ENCODE results near the gene RXRA. TPM values are rescaled to one million over a fixed set of nuclear protein-coding genes. Genes with fewer than 3 reads are reported as not detected.
A peak's percentile ranks its signal among the peaks of the same experiment; 100 is the strongest.

RXRA gene
- total and polyA plus RNA-seq, 10 of the 15 experiments (the other 5 are each of a cell fraction or from before 2014, with no cell fraction given), result 0.89 to 36.8 (median 11.1) TPM

DNA sequence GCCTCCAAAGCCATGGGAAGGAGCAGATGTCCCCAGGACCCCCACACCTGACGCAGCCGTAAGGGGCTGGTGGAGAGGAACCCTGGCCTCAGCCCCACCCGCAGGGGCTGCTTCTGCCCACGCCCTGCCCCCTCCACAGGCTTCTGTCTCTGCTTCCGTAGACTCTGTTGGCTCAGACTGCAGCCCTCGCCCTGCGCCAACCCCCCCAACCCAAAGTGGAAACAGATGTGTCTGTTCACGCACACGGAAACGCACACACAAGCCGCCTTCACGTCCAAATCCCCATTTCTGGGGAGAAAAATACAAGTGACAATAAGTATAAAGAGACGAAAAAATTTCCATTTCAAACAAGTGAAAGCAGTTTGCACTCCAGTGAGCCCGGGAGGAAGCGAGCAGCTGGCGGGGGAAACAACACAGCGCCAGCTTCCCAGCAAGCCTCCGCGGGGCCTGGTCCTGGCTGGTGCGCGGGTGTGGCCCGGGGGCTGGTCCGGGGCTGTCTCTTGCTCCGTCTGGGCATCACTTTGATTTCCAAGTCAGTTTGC lies 32.6 kb upstream of the RXRA start:
- no peaks in the 10 kb centered on the region for H3K36me3 ChIP-seq (ENCODE audit: control insufficient read depth in 2 of 2, insufficient read depth in 2 of 2, low read length in 1 of 2)
- H2AFZ ChIP-seq (ENCODE audit: control insufficient read depth, low read depth, low read length), result no peak overlapping the region
- no peak overlapping the region for H3K27ac ChIP-seq (ENCODE audit: control insufficient read depth, insufficient read depth)
- CTCF ChIA-PET, result no interaction called here
- SMC1A ChIA-PET (ENCODE audit: uncharacterized antibody, unreplicated experiment), result no interaction called here
- POLR2A ChIA-PET, result no interaction called here
- RAD21 ChIA-PET (ENCODE audit: unreplicated experiment), result no interaction called here
- H3K4me2 ChIP-seq (ENCODE audit: control insufficient read depth, insufficient read depth), result no peak overlapping the region
- no peaks in the 10 kb centered on the region for H3K4me1 ChIP-seq (ENCODE audit: control insufficient read depth, insufficient read depth, low read length)
- no peaks in the 10 kb centered on the region; a peak in 1 of 4 replicates for H3K27me3 ChIP-seq (replicated peaks in 1 of 2; ENCODE audit: control insufficient read depth in 2 of 2, insufficient read depth in 2 of 2, low read length in 1 of 2)
- H3K4me3 ChIP-seq, result no peak overlapping the region
- DNase-seq (ENCODE audit: low read depth, low spot score), result no peak
- intact Hi-C loops (cut with micrococcal nuclease; ENCODE audit: unreplicated experiment) (loop anchor here (2.0 kb wide), 1 partner anchor 49 kb away; no protein-coding TSS in a partner anchor), in situ Hi-C loops (cut with MboI) (no loop called here)
- WGBS (ENCODE audit: insufficient coverage, insufficient replicate concordance, low lambda C conversion rate, missing lambda C conversion rate), result 10% methylated on average over 24 of the region's 24 CpGs
- no peak for ATAC-seq
- FAIRE-seq, result no peak
- H3K9ac ChIP-seq (ENCODE audit: control insufficient read depth, insufficient read depth, low read length), result no peak overlapping the region
- H3K79me2 ChIP-seq (ENCODE audit: control insufficient read depth, insufficient read depth, low read length), result no peaks in the 10 kb centered on the region
- no peaks in the 10 kb centered on the region for H3K9me3 ChIP-seq (replicated peaks; ENCODE audit: control insufficient read depth, insufficient read depth, low read length)
- no peaks in the 10 kb centered on the region for H4K20me1 ChIP-seq (ENCODE audit: control insufficient read depth, insufficient read depth)
- BruUV-seq (replicated peaks), result no TSS peak
- 0 out of 2 replicates have a peak, but pooled peaks have one; percentile 3 for TF ChIP-seq SPI1 (IDR thresholded peaks at IDR 0.05; ENCODE audit: borderline replicate concordance, insufficient read depth, low read depth, low read length)
- no peak for TF ChIP-seq NRF1 (conservative IDR thresholded peaks at IDR 0.05; ENCODE audit: low read depth, low read length)
- TF ChIP-seq, protein P1, sequence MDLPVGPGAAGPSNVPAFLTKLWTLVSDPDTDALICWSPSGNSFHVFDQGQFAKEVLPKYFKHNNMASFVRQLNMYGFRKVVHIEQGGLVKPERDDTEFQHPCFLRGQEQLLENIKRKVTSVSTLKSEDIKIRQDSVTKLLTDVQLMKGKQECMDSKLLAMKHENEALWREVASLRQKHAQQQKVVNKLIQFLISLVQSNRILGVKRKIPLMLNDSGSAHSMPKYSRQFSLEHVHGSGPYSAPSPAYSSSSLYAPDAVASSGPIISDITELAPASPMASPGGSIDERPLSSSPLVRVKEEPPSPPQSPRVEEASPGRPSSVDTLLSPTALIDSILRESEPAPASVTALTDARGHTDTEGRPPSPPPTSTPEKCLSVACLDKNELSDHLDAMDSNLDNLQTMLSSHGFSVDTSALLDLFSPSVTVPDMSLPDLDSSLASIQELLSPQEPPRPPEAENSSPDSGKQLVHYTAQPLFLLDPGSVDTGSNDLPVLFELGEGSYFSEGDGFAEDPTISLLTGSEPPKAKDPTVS (IDR thresholded peaks at IDR 0.05; ENCODE audit: low read depth, low read length), result no peak

Data from GM12878 (cell line).